Neuronal stem cell (in vitro differentiated cells): ENCODE data around the gene GMCL2.

Experiments used
- DNase-seq: peaks from one replicate; pipeline ENCODE4 v3.0.0-alpha.2; 2013; ENCODE audit warnings: low spot score
- H2AFZ ChIP-seq: one replicate; pipeline ENCODE4 v1.6.1; 2013; ENCODE audit warnings: mild to moderate bottlenecking, low read length, inconsistent platforms
- H2AK5ac ChIP-seq: 2 replicates; pipeline ENCODE4 v1.6.1; 2013; ENCODE audit warnings: low read depth, mild to moderate bottlenecking, inconsistent platforms, low read length, moderate library complexity, mixed read lengths
- H2BK120ac ChIP-seq: 2 replicates; pipeline ENCODE4 v1.6.1; 2013; ENCODE audit warnings: low read depth, mild to moderate bottlenecking, inconsistent platforms, low read length, moderate library complexity, mixed read lengths
- H2BK12ac ChIP-seq: one replicate; pipeline ENCODE4 v1.6.1; 2013; ENCODE audit warnings: low read length, inconsistent platforms
- H2BK15ac ChIP-seq: 2 replicates; pipeline ENCODE4 v1.6.1; 2013; ENCODE audit warnings: mild to moderate bottlenecking, low read length, inconsistent platforms, mixed read lengths
- H2BK5ac ChIP-seq: one replicate; pipeline ENCODE4 v1.6.1; 2013; ENCODE audit warnings: inconsistent platforms, mild to moderate bottlenecking, low read length, moderate library complexity
- H3K14ac ChIP-seq: one replicate; pipeline ENCODE4 v1.6.1; 2013; ENCODE audit warnings: low read length, inconsistent platforms
- H3K18ac ChIP-seq: 2 replicates; pipeline ENCODE4 v1.6.1; 2013; ENCODE audit warnings: low read length, inconsistent platforms
- H3K23ac ChIP-seq: 2 replicates; pipeline ENCODE4 v1.6.1; 2013; ENCODE audit warnings: low read depth, mild to moderate bottlenecking, mixed read lengths, low read length, inconsistent platforms; ENCODE audit not compliant: poor library complexity
- H3K27ac ChIP-seq: replicated peaks from 3 replicates; pipeline ENCODE4 v1.5.1; 2013; ENCODE audit warnings: low read length, inconsistent platforms
- H3K27me3 ChIP-seq, 3 experiments: 2 replicates each; pipeline ENCODE4 v1.6.1; 2013; ENCODE audit warnings: low read length in 3 of 3, mild to moderate bottlenecking in 2 of 3, inconsistent platforms in 1 of 3, low read depth in 1 of 3, mixed read lengths in 1 of 3, moderate library complexity in 1 of 3; ENCODE audit not compliant: control insufficient read depth in 3 of 3, insufficient read depth in 3 of 3
- H3K36me3 ChIP-seq, 2 donors: replicated peaks in 1 of 2; 2 replicates each; pipeline ENCODE4 v1.6.1; 2013; ENCODE audit warnings: low read length in 2 of 2; ENCODE audit not compliant: control insufficient read depth in 2 of 2, insufficient read depth in 2 of 2
- H3K4ac ChIP-seq: 2 replicates; pipeline ENCODE4 v1.6.1; 2013; ENCODE audit warnings: inconsistent platforms, mild to moderate bottlenecking, low read length, moderate library complexity
- H3K4me1 ChIP-seq, 2 donors: 1 replicate in 1 of 2; 2 replicates in 1 of 2; pipeline ENCODE4 v1.6.1; 2013; ENCODE audit warnings: low read length in 2 of 2, low read depth in 1 of 2; ENCODE audit not compliant: control insufficient read depth in 2 of 2, insufficient read depth in 1 of 2
- H3K4me2 ChIP-seq: one replicate; pipeline ENCODE4 v1.6.1; 2013; ENCODE audit warnings: mild to moderate bottlenecking, low read length, inconsistent platforms; ENCODE audit not compliant: insufficient read depth, poor library complexity, severe bottlenecking
- H3K4me3 ChIP-seq, 2 donors: 2 replicates each; pipeline ENCODE4 v1.5.1; 2013; ENCODE audit warnings: low read length in 2 of 2, mild to moderate bottlenecking in 2 of 2, inconsistent platforms in 1 of 2, moderate library complexity in 1 of 2
- H3K79me1 ChIP-seq: one replicate; pipeline ENCODE4 v1.6.1; 2013; ENCODE audit warnings: low read depth, mild to moderate bottlenecking, inconsistent platforms, low read length, moderate library complexity
- H3K9ac ChIP-seq: one replicate; pipeline ENCODE4 v1.6.1; 2013; ENCODE audit warnings: mild to moderate bottlenecking, low read depth, low read length, inconsistent platforms; ENCODE audit not compliant: poor library complexity
- H3K9me3 ChIP-seq, 2 donors: replicated peaks in 1 of 2; 2 replicates each; pipeline versions ENCODE3 to v1.6.1; 2013; ENCODE audit warnings: low read length in 2 of 2, mild to moderate bottlenecking in 2 of 2, inconsistent platforms in 1 of 2, low read depth in 1 of 2, mixed read lengths in 1 of 2, moderate library complexity in 1 of 2; ENCODE audit not compliant: control insufficient read depth in 2 of 2, insufficient read depth in 1 of 2
- H4K8ac ChIP-seq: one replicate; pipeline ENCODE4 v1.6.1; 2013; ENCODE audit warnings: low read depth, mild to moderate bottlenecking, inconsistent platforms, low read length, moderate library complexity
- H4K91ac ChIP-seq: one replicate; pipeline ENCODE4 v1.6.1; 2013; ENCODE audit warnings: low read length, low read depth, mild to moderate bottlenecking, inconsistent platforms; ENCODE audit not compliant: poor library complexity
- WGBS, 2 donors: extraction: QIAGEN DNeasy Blood & Tissue Kit; methylation state at CpG; one replicate each; pipeline ENCODE4 v1.1.7; 2013; ENCODE audit warnings: missing lambda C conversion rate in 2 of 2, mixed read lengths in 1 of 2; ENCODE audit not compliant: insufficient read length in 2 of 2, insufficient replicate concordance in 1 of 2; ENCODE audit errors: extremely low coverage in 2 of 2; 5-methylcytosine and 5-hydroxymethylcytosine counted together

Gene GMCL2

DNA sequence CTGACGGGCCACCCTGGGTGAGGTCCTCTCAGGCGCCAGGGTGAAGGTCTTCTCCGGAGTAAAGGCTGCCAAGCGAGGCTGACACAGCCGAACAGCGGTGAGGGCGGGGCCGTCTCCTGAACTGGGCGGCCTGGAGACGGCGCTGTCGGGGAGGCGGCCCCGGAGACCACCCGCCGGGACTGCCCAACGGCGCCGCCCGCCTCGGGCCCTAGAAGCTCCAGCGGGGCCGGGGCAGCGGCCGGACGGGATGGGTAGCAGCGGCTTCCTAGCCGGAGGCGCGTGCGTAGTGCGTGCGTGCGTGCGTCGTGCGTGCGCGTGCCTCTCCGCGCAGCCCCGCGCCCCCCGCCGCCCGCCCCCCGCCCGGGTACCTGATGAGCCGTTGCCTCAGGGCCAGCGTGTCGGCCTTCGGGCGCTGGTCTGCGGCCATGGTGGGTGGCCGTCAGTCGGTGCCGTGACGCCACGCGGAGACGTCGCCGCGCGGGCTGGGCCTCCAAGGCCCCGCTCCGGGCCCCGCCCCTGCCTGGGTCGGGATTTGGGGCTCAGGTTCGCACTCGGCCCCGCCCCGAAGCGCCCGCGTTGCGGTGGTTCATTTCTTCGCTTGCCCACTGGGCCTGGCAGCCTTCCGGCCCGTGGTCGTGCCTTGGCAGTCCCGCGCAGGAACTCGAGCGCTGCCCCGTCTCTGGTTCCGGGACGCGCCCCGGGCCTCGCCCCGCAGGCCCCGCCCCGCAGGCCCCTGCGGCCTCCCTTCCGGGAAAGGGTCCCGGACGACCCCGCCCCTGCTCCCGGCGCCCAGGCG is 45.2 kb upstream of the GMCL2 start, which contains the start of gene PHYKPL:
Gene PHYKPL (minus strand): TSS at position 679 of the 796 bp plus-strand sequence. CDS start 252 bp downstream, at position 427.
- WGBS, 2 donors = no CpG with 5 or more reads among the region's 102 CpGs

DNA sequence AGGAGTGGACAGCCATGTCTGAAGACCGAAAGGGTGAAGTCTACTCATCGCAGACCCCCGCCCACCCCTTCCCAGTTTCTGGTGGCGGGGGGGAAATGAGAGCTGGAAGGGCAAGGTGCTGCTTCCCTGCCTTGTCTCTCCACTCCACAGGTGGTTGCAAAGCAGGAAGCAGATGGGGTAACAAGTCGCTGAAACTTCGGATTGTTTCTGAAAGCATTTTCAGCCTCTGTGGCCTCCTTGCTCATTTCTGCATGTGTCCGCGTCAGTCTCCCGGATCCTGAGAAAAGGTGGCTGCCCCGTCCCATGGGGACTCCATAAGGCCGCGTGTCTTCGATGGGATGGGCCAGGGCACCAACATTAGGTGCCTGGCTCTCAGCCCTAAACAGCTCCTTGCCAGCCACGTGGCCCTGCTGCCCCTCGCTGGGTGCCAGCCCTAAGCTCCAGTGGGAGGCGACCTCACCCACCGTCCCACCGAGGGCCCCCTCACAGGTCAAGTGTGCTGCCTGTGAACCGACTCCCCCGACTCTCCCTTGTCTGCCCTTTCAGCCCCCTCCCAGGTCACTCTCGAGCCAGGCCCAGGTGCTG is 44.5 kb upstream of the GMCL2 start:
- Histone ChIP-seq H2BK15ac (no peak overlapping the region), H3K14ac (peak overlapping the region; percentile 60), H3K36me3 (peaks cover 28 to 48% of the 10 kb centered on the region in 2 donors), H3K27me3 (no peaks in the 10 kb centered on the region), H3K4me3 (peak overlapping the region; percentile 75 to 93), H4K8ac (no peak overlapping the region), H3K23ac (peak overlapping the region; percentile 87), H3K18ac (peak overlapping the region; percentile 79), H4K91ac (no peak overlapping the region), H3K9me3 (peaks cover 0 to 5% of the 10 kb centered on the region in 2 donors), H2BK12ac (no peak overlapping the region), H2BK120ac (no peak overlapping the region), H3K9ac (peak overlapping the region; percentile 93), H3K4me2 (peak overlapping the region; percentile 92), H3K4me1 (peaks cover 6 to 14% of the 10 kb centered on the region in 2 donors), H3K4ac (no peak overlapping the region), H2BK5ac (no peak overlapping the region), H3K27ac (no peak overlapping the region), H3K79me1 (peaks cover 9% of the 10 kb centered on the region), H2AK5ac (peak overlapping the region; percentile 44), H2AFZ (peak overlapping the region; percentile 96)
- peak; percentile 11 for DNase-seq
- no CpG with 5 or more reads among the region's 21 CpGs for WGBS, 2 donors

More for the DNA sequence above, 45.2 kb upstream of the GMCL2 start, which contains the start of gene PHYKPL:
- peak; percentile 67 for DNase-seq
- H3K27me3 ChIP-seq = no peaks in the 10 kb centered on the region
- H2AK5ac ChIP-seq = peak within 1 kb of the TSS; percentile 44
- H3K79me1 ChIP-seq = peaks cover 9% of the 10 kb centered on the region
- peaks cover 26 to 42% of the 10 kb centered on the region in 2 donors for H3K36me3 ChIP-seq
- peak within 1 kb of the TSS; percentile 96 for H2AFZ ChIP-seq
- H4K91ac ChIP-seq = no peak within 1 kb of the TSS
- peaks cover 0 to 3% of the 10 kb centered on the region in 2 donors for H3K9me3 ChIP-seq
- H3K4ac ChIP-seq = no peak within 1 kb of the TSS
- H3K27ac ChIP-seq = peak within 1 kb of the TSS; percentile 81
- no peak within 1 kb of the TSS for H2BK120ac ChIP-seq
- peak within 1 kb of the TSS; percentile 95 for H3K18ac ChIP-seq
- H3K14ac ChIP-seq = peak within 1 kb of the TSS; percentile 64
- H3K9ac ChIP-seq = peak within 1 kb of the TSS; percentile 93
- H3K23ac ChIP-seq = peak within 1 kb of the TSS; percentile 87
- peak within 1 kb of the TSS; percentile 65 for H2BK15ac ChIP-seq
- peak within 1 kb of the TSS; percentile 75 to 93 for H3K4me3 ChIP-seq
- no peak within 1 kb of the TSS for H4K8ac ChIP-seq
- H3K4me1 ChIP-seq = peaks cover 6 to 14% of the 10 kb centered on the region in 2 donors
- H3K4me2 ChIP-seq = peak within 1 kb of the TSS; percentile 92
- peak within 1 kb of the TSS; percentile 84 for H2BK5ac ChIP-seq
- no peak within 1 kb of the TSS for H2BK12ac ChIP-seq

GRCh38 chr5:178230879-178231538 is 43.8 kb upstream of the GMCL2 start:
- H3K9me3 ChIP-seq = peaks cover 0 to 5% of the 10 kb centered on the region in 2 donors
- no peak for DNase-seq
- H2BK15ac ChIP-seq = no peak overlapping the region
- no peak overlapping the region for H2BK12ac ChIP-seq
- no peak overlapping the region for H3K4me2 ChIP-seq
- H3K4me3 ChIP-seq = peak overlapping the region; percentile 41 to 75
- no peak overlapping the region for H4K91ac ChIP-seq
- H3K79me1 ChIP-seq = peaks cover 9% of the 10 kb centered on the region
- H2BK120ac ChIP-seq = peak overlapping the region; percentile 17
- H3K9ac ChIP-seq = no peak overlapping the region
- no peak overlapping the region for H2AFZ ChIP-seq
- H2AK5ac ChIP-seq = peak overlapping the region; percentile 6
- H3K4ac ChIP-seq = no peak overlapping the region
- peak overlapping the region; percentile 59 for H3K14ac ChIP-seq
- H3K4me1 ChIP-seq = peaks cover 6 to 14% of the 10 kb centered on the region in 2 donors
- H3K27ac ChIP-seq = no peak overlapping the region
- WGBS, 2 donors = no CpG with 5 or more reads among the region's 9 CpGs
- H3K18ac ChIP-seq = no peak overlapping the region
- H3K23ac ChIP-seq = no peak overlapping the region
- H2BK5ac ChIP-seq = no peak overlapping the region
- no peaks in the 10 kb centered on the region for H3K27me3 ChIP-seq
- peaks cover 28 to 53% of the 10 kb centered on the region in 2 donors for H3K36me3 ChIP-seq
- peak overlapping the region; percentile 4 for H4K8ac ChIP-seq
